GM18519 (cell line): ENCODE data around the gene NEUROD2.

Experiments
- ATAC-seq: cut with Tn5 transposase; IDR thresholded peaks from one replicate; pipeline ENCODE4 v1.9.1; 2021; ENCODE audit warnings: mild to moderate bottlenecking, moderate library complexity; ENCODE audit not compliant: unreplicated experiment, low FRiP score

Gene NEUROD2

DNA sequence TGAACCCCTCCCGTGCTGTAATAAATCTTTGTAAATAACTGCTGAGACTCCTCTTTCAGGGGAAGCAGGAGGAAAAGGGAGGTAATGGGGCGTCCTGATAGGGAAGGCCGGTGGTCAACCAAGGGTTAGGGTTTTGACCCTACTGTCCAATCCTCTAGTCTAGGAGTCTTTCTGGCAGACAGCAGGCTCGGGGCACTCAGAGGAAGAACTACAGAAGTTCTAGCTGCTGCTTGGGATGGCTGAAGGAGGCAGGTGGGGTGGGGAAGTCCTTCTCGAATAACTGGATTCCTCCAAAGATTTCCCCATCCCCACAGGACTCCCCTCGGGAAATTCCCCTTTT lies 28.8 kb upstream of the NEUROD2 start:
- ATAC-seq, result peak; percentile 18

DNA sequence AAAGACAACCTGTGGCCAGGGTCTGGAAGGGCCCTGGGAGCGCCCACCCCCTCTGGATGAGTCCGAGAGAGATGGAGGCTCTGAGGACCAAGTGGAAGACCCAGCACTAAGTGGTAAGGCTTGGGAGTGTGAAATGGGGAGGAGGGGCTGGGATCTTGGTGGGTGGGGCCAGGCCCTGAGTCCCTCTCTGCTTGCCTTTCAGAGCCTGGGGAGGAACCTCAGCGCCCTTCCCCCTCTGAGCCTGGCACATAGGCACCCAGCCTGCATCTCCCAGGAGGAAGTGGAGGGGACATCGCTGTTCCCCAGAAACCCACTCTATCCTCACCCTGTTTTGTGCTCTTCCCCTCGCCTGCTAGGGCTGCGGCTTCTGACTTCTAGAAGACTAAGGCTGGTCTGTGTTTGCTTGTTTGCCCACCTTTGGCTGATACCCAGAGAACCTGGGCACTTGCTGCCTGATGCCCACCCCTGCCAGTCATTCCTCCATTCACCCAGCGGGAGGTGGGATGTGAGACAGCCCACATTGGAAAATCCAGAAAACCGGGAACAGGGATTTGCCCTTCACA lies 28.0 kb upstream of the NEUROD2 start:
- no peak for ATAC-seq

DNA sequence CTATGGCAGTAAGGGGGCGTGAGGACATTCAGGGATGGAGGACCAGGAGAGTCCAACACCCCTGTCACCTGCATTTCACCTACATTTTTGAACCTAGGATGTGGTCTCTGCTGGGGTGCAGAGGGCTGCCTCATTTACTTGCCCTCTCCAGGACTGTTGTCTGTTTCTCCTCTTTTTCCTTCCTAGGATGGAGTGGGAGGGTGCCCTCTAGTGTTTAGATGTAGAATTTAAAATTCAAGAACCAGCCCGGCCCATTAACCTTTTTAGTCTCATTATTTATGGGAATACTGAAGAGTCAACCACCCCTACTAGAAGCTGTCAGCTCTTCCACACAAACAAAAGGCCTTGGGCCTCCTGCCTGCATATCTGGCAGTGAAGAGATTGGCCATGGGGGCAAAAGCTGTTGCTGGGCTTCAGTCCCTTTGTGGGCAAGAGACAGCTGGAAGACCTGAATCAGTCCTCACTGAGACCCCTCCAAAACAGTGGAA lies 26.7 kb upstream of the NEUROD2 start:
- no peak for ATAC-seq

DNA sequence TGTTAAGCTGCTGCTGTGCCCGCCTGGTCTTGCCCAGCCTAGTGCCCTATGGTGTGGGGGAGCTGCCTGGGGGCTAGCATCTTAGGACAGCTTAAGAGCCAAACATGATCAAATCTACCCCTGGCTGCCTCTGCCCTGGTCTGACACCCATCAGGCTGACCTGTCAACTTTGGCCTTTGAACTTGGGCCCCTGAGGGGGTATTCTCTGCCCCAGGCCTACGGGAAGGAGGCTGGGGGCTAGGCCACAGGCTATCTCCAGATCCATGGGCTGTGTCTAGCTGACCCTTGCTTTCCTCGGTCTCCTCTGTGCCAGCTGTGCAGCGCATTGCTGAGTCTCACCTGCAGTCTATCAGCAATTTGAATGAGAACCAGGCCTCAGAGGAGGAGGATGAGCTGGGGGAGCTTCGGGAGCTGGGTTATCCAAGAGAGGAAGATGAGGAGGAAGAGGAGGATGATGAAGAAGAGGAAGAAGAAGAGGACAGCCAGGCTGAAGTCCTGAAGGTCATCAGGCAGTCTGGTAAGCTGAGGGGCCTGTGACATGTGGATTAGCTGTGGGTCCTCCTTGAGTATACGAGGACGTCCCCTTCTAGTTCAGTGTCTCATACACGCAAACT lies 26.0 kb upstream of the NEUROD2 start:
- ATAC-seq, result no peak

DNA sequence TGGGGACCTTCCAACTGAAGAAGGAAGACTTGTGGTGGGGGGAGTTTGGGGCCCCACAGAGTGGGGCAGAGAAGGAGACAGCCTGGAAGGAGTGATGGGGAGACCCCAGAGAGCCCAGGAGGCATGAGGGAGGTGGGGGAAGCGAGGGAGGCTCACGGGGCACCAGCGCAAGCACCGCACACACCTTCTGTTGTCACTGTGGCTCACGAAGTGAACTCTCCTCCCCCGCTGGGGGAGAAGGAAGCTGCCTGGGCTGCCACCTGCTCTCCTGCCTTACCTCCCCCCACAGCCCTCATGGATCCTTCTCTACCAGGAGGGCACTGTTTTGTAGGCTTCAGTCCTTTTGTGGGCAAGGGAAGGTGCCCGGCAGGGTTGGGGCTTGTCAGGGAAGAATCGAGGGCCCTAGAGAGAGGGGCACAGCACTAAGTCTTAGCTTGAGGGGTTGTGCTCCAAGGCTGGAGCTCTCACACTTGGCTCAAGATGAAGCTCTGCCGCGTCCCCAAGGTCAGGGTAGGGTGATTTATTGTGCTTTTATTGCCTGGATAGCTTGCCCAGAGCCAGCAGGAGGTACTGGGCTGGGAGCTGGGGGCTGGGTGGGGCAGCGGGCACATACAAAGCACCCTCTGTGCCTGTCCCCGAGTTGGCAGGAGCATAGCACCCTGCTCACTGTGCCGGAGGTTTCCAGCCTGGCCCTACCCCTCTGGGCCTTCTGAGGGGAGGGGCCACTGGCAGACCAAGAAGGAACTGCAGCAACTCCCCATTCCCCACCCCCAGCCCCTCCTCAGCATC lies 24.6 kb upstream of the NEUROD2 start:
- no peak for ATAC-seq

DNA sequence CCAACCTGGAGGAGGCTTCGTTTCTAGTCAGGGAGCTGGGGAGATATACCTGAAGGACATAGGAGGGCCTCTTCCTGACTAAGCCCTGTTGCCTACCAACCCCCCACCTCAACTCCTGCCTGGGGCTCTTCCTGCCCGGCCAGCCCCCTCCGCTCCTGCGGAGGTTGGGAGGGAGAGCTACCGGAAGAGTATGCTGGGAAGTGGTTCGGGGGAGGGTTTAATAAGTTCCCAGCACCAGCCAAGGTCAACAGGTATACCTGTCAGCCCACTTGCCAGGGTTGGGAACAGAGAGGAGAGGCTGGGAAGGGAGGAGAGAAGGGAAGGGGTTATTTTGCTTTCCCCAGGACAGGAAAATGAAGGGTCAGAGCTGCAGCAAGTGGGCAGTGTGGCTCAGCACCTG lies 23.7 kb upstream of the NEUROD2 start:
- no peak for ATAC-seq

DNA sequence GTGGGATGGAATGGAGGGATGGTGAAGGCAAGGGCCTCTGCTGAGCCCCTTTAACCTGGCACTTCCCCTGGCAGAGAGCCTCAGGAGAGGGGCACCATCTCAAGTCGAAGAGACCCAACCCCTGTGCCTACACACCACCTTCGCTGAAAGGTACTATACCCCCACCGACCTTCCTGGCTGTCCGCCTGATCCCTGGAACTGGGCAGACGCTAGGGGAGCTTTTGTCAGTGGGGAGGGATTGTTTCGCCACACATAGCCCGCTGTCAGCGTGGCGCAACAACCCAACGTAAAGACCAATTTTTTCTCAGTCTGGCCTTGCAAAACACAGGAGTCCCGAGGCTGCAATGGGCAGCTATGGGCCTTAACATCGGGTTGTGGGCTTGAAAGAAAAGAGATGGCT lies 22.2 kb upstream of the NEUROD2 start:
- ATAC-seq, result no peak

DNA sequence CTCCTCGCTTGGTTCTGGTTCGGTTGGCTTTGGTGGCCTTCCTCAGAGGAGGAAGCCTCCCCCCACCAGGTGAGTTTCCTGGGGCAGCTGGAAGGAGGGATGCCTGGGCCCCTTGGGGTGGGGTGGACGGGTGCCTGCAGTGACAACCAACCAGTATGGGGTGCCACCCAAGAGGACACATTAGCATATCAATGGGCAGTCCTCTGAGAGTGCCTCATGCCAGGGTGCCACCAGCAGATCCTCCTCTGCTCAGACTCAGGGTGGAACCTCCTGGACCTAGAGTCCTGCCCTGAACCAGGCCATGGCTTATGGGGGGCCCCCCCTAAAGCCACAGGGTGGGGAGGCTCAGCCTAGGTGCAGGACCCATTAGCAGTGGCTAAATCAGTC lies 21.8 kb upstream of the NEUROD2 start:
- no peak for ATAC-seq

DNA sequence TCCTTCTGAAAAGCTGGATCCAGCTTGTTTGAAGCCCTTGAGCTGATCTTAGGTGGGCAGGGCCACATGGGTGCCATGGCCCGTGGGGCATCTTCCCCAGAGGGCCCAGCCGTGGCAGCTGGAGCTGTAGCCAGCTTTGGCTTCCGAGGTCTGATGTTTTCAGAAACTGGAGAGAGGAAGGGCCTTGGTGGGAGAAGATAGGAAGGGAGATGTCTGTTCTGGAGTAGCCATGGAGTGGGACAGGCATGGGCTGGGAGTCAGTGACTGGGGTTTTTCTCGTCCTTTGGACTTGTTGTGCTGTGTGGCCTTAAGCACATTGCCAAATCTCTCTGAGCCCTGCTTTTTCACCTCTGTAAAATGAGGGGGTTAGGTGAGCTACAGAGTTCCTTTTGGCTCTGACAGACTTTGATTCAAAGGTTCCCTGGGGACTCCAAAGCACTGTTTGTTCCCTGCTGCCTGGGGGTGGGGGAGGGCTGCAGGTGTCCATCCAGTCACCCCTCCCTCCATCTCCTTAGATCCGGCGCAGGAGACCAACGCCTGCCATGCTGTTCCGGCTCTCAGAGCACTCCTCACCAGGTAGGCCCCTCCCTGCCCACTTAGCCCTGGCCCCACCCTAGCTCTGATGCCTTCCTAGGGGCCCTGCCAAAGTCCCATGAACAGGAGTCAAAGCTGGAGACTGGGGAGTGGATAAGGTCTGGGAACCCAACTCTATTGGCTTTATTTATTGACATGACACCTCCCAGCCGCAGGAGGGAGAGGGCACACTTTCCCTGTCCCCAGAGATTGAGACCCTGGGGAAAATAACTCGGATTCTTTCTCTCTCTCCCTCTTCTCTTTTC lies 21.2 kb upstream of the NEUROD2 start:
- ATAC-seq, result no peak

DNA sequence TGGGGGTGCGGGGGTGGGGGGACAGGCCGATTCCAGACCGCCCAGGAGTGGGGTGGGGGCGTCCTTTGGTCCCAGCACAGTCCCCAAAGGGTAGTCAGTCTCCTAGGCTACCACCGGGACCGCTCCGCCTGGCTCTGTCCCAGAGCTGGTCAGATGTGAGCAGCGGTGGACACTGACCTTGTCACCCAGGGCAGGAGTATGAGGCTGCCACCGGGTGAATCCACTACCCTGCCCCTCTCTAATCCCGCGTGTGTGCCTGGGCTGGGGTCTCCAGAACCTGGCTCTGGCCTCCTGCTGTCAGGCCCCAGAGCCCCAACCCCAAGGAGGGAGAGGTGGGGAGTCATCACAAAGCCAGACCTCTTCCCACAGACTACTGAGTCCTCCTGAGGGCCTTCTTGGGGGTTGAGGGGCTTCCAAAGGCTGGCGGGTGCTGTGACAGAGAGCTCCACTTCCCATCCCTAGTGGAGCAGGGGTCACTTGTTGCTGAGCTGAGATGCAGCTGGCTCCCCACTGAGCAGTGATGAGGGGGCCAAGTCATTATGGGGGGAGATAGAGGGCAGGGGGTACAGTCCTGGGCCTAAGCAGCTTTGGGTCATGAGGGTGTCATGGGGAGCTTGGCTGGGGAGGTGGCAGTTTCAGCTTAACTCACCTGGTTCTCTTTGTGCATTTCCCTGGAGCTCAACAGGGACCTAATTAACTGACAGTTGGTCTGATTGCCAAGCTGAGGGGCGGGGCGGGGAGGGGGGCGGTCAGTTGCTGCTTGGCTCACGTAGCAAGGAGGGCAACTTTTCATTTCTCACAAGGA lies 20.2 kb upstream of the NEUROD2 start:
- ATAC-seq, result no peak

DNA sequence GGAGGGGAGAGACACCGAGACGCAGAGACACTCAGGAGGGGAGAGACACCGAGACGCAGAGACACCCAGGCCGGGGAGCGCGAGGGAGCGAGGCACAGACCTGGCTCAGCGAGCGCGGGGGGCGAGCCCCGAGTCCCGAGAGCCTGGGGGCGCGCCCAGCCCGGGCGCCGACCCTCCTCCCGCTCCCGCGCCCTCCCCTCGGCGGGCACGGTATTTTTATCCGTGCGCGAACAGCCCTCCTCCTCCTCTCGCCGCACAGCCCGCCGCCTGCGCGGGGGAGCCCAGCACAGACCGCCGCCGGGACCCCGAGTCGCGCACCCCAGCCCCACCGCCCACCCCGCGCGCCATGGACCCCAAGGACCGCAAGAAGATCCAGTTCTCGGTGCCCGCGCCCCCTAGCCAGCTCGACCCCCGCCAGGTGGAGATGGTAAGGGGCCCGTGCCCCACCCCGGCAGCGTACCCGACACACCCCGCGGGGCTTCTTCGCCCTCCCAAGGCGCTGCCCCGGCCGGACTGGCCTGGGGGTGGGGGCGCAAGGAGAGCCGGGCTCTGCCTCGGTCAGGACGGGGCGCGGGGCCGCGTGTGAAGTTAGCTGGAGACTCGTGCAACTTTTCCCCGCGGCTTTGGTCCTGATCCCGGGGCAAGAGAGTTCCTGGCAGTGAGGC lies 19.5 kb upstream of the NEUROD2 start:
- no peak for ATAC-seq

DNA sequence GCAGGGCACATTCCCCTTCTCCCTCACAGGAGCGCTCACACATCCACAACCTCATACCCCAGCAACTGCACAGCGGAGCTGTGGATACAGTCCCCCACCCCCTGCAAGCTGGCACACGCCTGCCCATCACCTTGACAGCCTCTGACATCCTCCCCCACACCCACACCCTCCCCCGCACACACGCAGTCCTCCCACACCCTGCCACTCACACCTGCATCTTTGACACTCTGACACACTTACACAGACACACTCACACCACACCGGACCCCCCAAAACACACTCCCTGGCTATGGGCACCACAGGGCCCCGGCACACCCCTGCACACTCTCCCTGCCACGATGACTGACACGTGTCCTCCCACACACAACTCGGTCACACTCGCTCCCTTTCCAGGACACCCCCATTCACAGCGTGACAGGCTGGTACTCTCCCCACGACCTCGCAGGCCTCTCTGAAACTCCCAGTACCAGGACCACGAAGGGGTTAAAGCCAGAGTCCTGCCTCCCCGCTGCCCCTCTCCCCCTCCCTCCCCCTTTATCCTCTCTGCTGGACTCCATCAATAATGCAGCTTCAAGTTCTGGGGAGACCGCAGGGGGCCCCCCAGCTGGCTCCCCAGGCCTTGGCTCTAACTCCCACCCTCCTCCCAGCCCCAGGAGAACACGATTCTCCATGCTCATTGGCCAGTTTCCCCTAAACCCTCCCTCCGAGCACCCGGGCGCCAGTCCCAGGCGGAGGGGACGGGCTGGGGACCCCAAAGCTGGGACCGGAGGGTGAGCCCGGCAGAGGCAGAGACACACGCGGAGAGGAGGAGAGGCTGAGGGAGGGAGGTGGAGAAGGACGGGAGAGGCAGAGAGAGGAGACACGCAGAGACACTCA lies 18.7 kb upstream of the NEUROD2 start, which contains the start of gene PPP1R1B:
Gene PPP1R1B, plus strand, starts transcription at position 782 of the 876 bp plus-strand sequence. CDS start 441 bp downstream, outside the sequence.
- no peak for ATAC-seq

DNA sequence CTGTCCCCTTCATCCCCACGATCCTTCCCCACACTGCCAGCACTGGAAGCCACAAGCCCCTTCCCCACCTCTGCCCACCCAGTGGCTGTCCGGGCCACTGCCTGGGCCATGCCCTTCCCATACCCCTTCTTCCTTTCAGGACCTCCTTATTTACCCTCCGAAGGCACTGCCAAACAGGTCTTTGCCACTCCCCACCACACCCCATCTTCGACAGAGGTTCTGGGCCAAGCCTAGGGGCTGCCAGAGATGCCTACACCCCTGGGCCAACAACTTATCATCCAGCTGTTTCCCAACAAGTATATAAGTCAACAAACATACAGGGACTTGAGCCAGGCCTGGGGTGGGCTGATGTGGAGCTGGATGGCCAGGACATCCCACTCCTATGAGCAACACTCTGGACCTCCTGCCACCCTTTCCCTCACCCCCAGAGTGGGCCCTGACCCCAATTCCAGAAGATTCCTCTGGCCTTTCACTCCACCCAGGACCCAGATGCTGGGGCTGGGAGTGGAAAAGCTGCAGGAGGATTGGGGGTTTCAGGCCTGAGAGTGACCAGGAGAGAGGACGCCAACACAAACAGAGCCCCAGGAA lies 17.6 kb upstream of the NEUROD2 start:
- ATAC-seq, result no peak

DNA sequence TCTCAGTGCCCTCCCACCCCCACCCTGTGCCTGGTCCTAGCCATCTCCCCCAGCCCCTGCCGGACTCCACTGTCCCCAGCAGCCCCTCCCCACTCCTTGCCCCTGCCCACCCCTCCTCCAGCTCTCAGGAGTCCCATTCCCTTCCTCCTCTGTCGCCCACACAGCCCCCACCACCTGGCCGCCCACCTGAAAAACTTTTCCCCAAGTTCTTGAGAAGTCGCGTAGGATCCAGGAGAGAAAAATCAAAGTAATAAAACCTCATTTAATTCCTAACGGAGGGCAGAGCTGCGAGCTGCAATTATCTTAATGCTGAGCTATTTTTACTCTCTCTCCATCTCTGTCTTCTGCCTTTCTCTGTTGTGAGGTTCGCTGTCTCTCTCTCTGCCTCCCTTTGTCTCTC lies 16.6 kb upstream of the NEUROD2 start:
- ATAC-seq, result no peak

DNA sequence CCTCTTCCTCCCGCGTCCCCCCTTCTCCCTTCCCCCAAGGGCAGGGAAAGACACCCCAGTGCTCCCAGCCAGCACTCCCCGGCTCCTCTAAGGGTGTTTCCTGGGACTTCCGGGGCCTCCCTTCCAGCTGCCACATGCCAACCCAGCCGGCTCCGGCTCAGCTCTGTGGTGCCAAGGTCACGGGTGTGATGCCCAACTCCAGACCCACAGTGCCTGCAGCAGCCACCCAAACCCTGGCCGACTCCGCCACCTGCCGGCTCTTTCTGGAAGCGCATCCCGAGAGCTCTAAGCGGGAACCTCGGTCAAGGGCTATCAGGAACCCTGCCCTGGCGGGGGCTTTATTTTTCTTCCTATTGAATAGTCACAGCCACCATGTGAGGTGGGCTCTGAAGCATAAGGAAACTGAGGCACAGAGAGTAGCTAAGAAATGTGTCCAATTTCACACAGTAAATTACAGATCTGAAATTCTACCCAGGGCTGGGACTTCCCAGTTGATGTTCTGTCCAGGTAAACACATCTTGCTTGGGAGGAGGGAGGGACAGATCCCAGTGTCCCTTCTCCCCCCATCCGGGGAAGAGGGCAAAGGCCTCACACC lies 15.7 kb upstream of the NEUROD2 start:
- ATAC-seq, result no peak

DNA sequence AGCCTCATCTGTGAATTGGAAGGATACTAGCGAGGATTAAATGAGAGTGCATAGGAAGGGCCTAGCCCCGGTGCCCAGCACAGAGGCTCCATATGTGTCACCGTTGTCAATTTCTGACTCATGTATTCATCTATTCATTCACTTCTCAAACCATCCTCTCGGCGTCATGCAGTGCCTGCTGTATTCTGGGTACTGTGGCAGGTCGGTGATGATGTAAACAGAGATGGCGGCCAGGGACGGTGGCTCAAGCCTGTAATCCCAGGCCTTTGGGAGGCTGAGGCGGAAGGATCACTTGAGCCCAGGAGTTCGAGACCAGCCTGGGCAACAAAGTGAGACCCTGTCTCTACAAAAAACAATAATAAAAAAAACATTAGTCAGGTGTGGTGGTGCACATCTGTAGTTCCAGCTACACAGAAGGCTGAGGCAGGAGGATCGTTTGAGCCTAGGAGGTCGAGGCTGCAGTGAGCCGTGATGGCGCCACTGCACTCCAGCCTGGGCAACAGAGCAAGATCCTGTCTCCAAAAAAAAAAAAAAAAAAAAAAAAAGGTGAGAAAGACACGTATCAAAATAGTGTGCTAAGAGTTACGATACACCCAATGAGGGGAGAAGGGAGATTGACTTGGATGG lies 14.8 kb upstream of the NEUROD2 start:
- no peak for ATAC-seq
